ENCODE data around the gene PSMD11. TPM values are rescaled to one million over a fixed set of nuclear protein-coding genes. Genes with fewer than 3 reads are reported as not detected.

Gene PSMD11
- total RNA-seq, 1 donor from 2014 or later: 107 TPM

DNA sequence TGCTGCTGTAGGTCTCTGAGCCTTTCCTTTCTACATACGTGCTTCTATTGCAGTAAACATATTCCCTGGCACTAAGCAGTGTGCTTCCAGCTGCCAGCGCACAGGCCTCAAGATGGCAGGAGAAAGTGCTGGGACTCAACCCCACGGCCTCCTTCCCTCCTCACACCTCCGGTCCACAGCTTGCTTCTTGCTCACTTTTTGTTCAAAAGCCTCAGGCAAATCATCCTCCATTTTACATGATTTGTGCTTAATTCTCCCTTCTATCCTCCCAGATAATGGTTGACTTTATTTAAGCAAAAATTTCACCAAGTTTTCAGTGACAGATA lies 47.9 kb downstream of the PSMD11 start:
- TF ChIP-seq, protein P1, sequence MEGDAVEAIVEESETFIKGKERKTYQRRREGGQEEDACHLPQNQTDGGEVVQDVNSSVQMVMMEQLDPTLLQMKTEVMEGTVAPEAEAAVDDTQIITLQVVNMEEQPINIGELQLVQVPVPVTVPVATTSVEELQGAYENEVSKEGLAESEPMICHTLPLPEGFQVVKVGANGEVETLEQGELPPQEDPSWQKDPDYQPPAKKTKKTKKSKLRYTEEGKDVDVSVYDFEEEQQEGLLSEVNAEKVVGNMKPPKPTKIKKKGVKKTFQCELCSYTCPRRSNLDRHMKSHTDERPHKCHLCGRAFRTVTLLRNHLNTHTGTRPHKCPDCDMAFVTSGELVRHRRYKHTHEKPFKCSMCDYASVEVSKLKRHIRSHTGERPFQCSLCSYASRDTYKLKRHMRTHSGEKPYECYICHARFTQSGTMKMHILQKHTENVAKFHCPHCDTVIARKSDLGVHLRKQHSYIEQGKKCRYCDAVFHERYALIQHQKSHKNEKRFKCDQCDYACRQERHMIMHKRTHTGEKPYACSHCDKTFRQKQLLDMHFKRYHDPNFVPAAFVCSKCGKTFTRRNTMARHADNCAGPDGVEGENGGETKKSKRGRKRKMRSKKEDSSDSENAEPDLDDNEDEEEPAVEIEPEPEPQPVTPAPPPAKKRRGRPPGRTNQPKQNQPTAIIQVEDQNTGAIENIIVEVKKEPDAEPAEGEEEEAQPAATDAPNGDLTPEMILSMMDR (IDR thresholded peaks at IDR 0.05; ENCODE audit: insufficient read depth, low read length, poor library complexity, severe bottlenecking): no peak
- H3K4me3 ChIP-seq (ENCODE audit: low read depth, low read length): no peak overlapping the region
- H3K27me3 ChIP-seq (ENCODE audit: control insufficient read depth, insufficient read depth, low read length): no peaks in the 10 kb centered on the region
- no peaks in the 10 kb centered on the region for H3K36me3 ChIP-seq (ENCODE audit: control insufficient read depth, insufficient read depth, low read length)
- DNase-seq (ENCODE audit: low read depth): no peak

DNA sequence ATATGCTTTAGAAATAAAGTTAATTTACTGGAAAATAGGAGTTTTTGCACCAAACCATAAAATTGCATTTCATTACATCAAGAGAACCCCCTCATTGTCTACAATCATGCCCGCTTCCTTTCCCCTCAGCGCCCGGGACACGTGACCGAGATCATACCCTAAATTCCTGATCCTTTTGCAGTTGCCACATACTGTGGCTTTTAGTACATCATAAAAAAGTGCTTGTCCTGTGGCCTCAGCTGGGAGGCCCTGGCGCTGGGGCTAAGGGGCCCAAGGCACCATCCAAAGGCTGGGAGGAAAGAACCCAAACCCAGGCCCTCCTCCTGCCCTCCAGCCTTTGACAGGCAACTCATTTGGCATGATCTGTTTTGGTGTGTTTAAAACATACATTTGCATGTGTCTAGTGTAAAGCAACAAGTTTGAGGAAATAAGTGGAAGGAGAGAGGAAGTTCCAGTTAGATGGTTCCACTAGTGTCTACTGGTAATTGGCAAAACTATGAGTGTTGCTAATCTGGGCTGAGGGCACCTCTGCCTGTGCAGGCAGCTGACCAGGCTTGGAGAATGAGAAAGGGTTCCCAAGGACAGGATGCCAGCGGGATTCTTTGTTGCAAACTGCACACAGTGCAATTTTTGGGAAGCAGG lies 48.5 kb downstream of the PSMD11 start:
- no peaks in the 10 kb centered on the region for H3K36me3 ChIP-seq (ENCODE audit: control insufficient read depth, insufficient read depth, low read length)
- H3K27me3 ChIP-seq (ENCODE audit: control insufficient read depth, insufficient read depth, low read length): no peaks in the 10 kb centered on the region
- DNase-seq (ENCODE audit: low read depth): no peak
- no peak overlapping the region for H3K4me3 ChIP-seq (ENCODE audit: low read depth, low read length)
- TF ChIP-seq, protein P1 (IDR thresholded peaks at IDR 0.05; ENCODE audit: insufficient read depth, low read length, poor library complexity, severe bottlenecking): no peak

DNA sequence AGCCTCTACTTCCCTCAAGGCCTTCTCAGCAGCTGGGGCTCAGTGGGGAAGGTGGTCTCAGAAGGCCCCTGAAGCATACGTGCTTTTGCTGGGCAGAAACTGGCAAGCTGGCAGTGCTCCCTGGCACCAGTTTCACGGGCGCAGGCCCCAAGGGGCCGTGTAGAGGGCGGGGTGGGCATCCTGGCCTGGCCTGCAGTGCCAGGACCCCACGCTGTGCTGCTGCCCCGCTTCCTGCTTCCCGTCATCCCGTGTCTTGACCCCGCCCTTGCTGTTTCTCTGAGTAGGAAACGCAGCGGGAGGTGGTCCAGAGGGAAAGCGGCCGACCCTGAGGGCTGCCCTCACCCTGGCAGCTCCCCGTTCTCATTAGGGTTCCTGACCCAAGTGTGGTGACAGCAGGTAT lies 49.3 kb downstream of the PSMD11 start:
- TF ChIP-seq, protein P1 (IDR thresholded peaks at IDR 0.05; ENCODE audit: insufficient read depth, low read length, poor library complexity, severe bottlenecking): no peak
- Histone ChIP-seq H3K4me3 (ENCODE audit: low read depth, low read length) (no peak overlapping the region), H3K27me3 (ENCODE audit: control insufficient read depth, insufficient read depth, low read length) (no peaks in the 10 kb centered on the region), H3K36me3 (ENCODE audit: control insufficient read depth, insufficient read depth, low read length) (no peaks in the 10 kb centered on the region)
- no peak for DNase-seq (ENCODE audit: low read depth)

DNA sequence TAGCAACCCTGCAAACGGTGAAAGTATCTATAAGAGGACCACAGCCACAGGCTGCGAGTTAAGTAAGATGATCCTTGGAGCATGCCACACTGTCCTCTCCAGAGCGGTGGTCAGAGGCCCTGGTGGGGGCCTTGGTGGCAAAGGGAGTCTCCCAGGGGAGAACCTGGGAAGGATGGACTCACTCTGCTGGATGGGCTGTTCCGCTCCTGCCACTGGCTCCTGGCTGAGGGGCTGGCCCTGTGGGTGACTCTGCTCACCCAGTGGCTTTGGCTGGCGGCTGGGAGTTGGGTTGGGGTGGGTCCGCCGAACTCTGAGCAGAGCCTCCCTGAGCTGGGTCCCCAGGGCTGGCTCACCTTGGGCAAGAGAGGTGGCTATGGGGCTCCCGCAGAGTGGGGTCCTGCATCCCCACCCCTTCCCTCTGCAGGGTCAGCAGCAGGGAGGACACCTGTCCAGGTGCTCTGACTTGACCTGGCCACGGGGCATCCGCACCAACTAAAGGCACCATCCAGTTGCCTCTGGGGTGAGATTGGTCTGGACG lies 49.7 kb downstream of the PSMD11 start:
- Histone ChIP-seq H3K27me3 (ENCODE audit: control insufficient read depth, insufficient read depth, low read length) (no peaks in the 10 kb centered on the region), H3K36me3 (ENCODE audit: control insufficient read depth, insufficient read depth, low read length) (no peaks in the 10 kb centered on the region), H3K4me3 (ENCODE audit: low read depth, low read length) (no peak overlapping the region)
- TF ChIP-seq, protein P1 (IDR thresholded peaks at IDR 0.05; ENCODE audit: insufficient read depth, low read length, poor library complexity, severe bottlenecking): no peak
- no peak for DNase-seq (ENCODE audit: low read depth)

DNA sequence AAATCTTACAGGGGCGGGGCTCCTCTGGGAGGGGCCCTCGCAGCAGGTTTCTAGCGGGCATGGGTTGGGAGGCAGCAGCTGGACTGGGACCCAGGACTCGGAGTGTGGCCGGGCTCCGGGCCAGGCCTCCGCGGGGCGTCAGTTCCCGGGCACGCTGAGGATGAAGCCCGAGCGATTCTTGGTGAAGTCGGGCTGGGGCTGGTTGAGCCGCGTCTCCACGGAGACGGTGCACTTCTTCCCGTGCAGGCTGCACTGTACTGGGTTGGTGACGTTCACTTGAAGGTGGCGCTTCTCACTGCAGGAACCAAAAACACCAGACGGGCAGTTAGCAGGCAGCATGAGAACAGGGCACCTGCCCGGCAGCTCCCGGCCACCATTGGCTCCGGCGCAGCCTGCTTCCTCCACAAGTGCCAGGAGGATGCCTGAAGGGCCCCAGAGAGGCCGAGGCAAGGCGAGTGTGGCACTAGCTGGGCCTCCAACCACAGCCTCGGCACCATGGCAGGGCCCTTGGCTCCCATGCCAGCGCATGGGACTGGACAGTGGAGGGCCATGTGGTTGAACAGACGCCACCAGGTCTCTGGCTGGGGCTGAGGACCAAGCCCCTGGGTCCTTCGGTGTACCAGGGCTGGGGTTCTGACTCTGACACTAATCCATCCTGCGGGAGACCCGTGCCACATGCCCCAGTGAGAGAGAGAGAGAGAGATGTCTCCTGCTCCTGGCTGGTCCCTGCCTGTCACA lies 50.5 kb downstream of the PSMD11 start:
- H3K27me3 ChIP-seq (ENCODE audit: control insufficient read depth, insufficient read depth, low read length): no peaks in the 10 kb centered on the region
- TF ChIP-seq, protein P1 (IDR thresholded peaks at IDR 0.05; ENCODE audit: insufficient read depth, low read length, poor library complexity, severe bottlenecking): no peak
- H3K36me3 ChIP-seq (ENCODE audit: control insufficient read depth, insufficient read depth, low read length): no peaks in the 10 kb centered on the region
- no peak for DNase-seq (ENCODE audit: low read depth)
- no peak overlapping the region for H3K4me3 ChIP-seq (ENCODE audit: low read depth, low read length)
